ENCODE data around the gene IQCF5. TPM values are rescaled to one million over a fixed set of nuclear protein-coding genes. Genes with fewer than 3 reads are reported as not detected.
A peak's percentile ranks its signal among the peaks of the same experiment; 100 is the strongest.

The IQCF5 gene
- total RNA-seq, 1 donor from 2014 or later: not detected

- Mint-ChIP-seq H3K36me3 (ENCODE audit: low read depth, unreplicated experiment) (no peaks in the 10 kb centered on the region), H3K4me3 (ENCODE audit: unreplicated experiment) (no peak overlapping the region), H3K27me3 (ENCODE audit: low read depth, unreplicated experiment) (peaks cover 6% of the 10 kb centered on the region), H3K27ac (ENCODE audit: unreplicated experiment) (no peak overlapping the region), H3K9me3 (ENCODE audit: unreplicated experiment) (peaks cover 3% of the 10 kb centered on the region), H3K4me1 (ENCODE audit: low read depth, unreplicated experiment) (peaks cover 9% of the 10 kb centered on the region)
- Histone ChIP-seq H3K4me3 (ENCODE audit: insufficient read depth, low read depth, low read length) (no peak overlapping the region), H4K20me1 (ENCODE audit: insufficient read depth, low read length) (no peaks in the 10 kb centered on the region), H3K36me3 (ENCODE audit: insufficient read depth, low read length) (no peaks in the 10 kb centered on the region), H3K4me2 (ENCODE audit: low read length) (no peak overlapping the region), H2AFZ (ENCODE audit: low read depth, low read length) (no peak overlapping the region), H3K9ac (ENCODE audit: low read length) (no peak overlapping the region), H3K4me1 (ENCODE audit: insufficient read depth, low read length) (no peaks in the 10 kb centered on the region), H3K9me3 (ENCODE audit: insufficient read depth, low read depth, low read length) (no peaks in the 10 kb centered on the region), H3K27ac (ENCODE audit: low read depth, low read length) (no peak overlapping the region), H3K79me2 (ENCODE audit: insufficient read depth, low read length) (no peaks in the 10 kb centered on the region), H3K27me3 (ENCODE audit: insufficient read depth, low read length) (no peaks in the 10 kb centered on the region)
- DNase-seq (ENCODE audit: low read depth) (no peak), FAIRE-seq (no peak)
- TF ChIP-seq CTCF (IDR thresholded peaks at IDR 0.05; ENCODE audit: insufficient read depth, low read depth, low read length) (no peak), EZH2 (IDR thresholded peaks at IDR 0.05; ENCODE audit: insufficient read depth, low read length) (no peak)
These were observed 22.0 kb upstream of the IQCF5 start for GRCh38 chr3:51897391-51897790.

- Mint-ChIP-seq H3K36me3 (ENCODE audit: low read depth, unreplicated experiment) (no peaks in the 10 kb centered on the region), H3K27me3 (ENCODE audit: low read depth, unreplicated experiment) (peaks cover 11% of the 10 kb centered on the region), H3K4me1 (ENCODE audit: low read depth, unreplicated experiment) (peaks cover 9% of the 10 kb centered on the region), H3K4me3 (ENCODE audit: unreplicated experiment) (no peak overlapping the region), H3K27ac (ENCODE audit: unreplicated experiment) (no peak overlapping the region), H3K9me3 (ENCODE audit: unreplicated experiment) (peaks cover 3% of the 10 kb centered on the region)
- DNase-seq (ENCODE audit: low read depth): peak; percentile 8
- Histone ChIP-seq H3K79me2 (ENCODE audit: insufficient read depth, low read length) (no peaks in the 10 kb centered on the region), H3K27me3 (ENCODE audit: insufficient read depth, low read length) (no peaks in the 10 kb centered on the region), H3K9ac (ENCODE audit: low read length) (no peak overlapping the region), H3K36me3 (ENCODE audit: insufficient read depth, low read length) (no peaks in the 10 kb centered on the region), H3K4me3 (ENCODE audit: insufficient read depth, low read depth, low read length) (no peak overlapping the region), H2AFZ (ENCODE audit: low read depth, low read length) (no peak overlapping the region), H3K9me3 (ENCODE audit: insufficient read depth, low read depth, low read length) (no peaks in the 10 kb centered on the region), H3K27ac (ENCODE audit: low read depth, low read length) (no peak overlapping the region), H4K20me1 (ENCODE audit: insufficient read depth, low read length) (no peaks in the 10 kb centered on the region), H3K4me2 (ENCODE audit: low read length) (peak overlapping the region; percentile 15), H3K4me1 (ENCODE audit: insufficient read depth, low read length) (no peaks in the 10 kb centered on the region)
- no peak for FAIRE-seq
- TF ChIP-seq EZH2 (IDR thresholded peaks at IDR 0.05; ENCODE audit: insufficient read depth, low read length): no peak
- no peak for TF ChIP-seq CTCF (IDR thresholded peaks at IDR 0.05; ENCODE audit: insufficient read depth, low read depth, low read length)
These were observed 21.4 kb upstream of the IQCF5 start for GRCh38 chr3:51896607-51897305.

- no peak overlapping the region for H3K4me3 Mint-ChIP-seq (ENCODE audit: unreplicated experiment)
- H4K20me1 ChIP-seq (ENCODE audit: insufficient read depth, low read length): no peaks in the 10 kb centered on the region
- H3K27me3 Mint-ChIP-seq (ENCODE audit: low read depth, unreplicated experiment): peaks cover 19% of the 10 kb centered on the region
- H3K4me2 ChIP-seq (ENCODE audit: low read length): no peak overlapping the region
- no peaks in the 10 kb centered on the region for H3K27me3 ChIP-seq (ENCODE audit: insufficient read depth, low read length)
- H3K4me1 Mint-ChIP-seq (ENCODE audit: low read depth, unreplicated experiment): peaks cover 9% of the 10 kb centered on the region
- no peaks in the 10 kb centered on the region for H3K9me3 Mint-ChIP-seq (ENCODE audit: unreplicated experiment)
- H2AFZ ChIP-seq (ENCODE audit: low read depth, low read length): no peak overlapping the region
- no peak for DNase-seq (ENCODE audit: low read depth)
- H3K4me3 ChIP-seq (ENCODE audit: insufficient read depth, low read depth, low read length): no peak overlapping the region
- no peak for TF ChIP-seq EZH2 (IDR thresholded peaks at IDR 0.05; ENCODE audit: insufficient read depth, low read length)
- TF ChIP-seq CTCF (IDR thresholded peaks at IDR 0.05; ENCODE audit: insufficient read depth, low read depth, low read length): no peak
- H3K27ac Mint-ChIP-seq (ENCODE audit: unreplicated experiment): no peak overlapping the region
- no peaks in the 10 kb centered on the region for H3K36me3 Mint-ChIP-seq (ENCODE audit: low read depth, unreplicated experiment)
- no peak overlapping the region for H3K9ac ChIP-seq (ENCODE audit: low read length)
- H3K27ac ChIP-seq (ENCODE audit: low read depth, low read length): no peak overlapping the region
- no peaks in the 10 kb centered on the region for H3K9me3 ChIP-seq (ENCODE audit: insufficient read depth, low read depth, low read length)
- no peaks in the 10 kb centered on the region for H3K36me3 ChIP-seq (ENCODE audit: insufficient read depth, low read length)
- H3K4me1 ChIP-seq (ENCODE audit: insufficient read depth, low read length): no peaks in the 10 kb centered on the region
- H3K79me2 ChIP-seq (ENCODE audit: insufficient read depth, low read length): no peaks in the 10 kb centered on the region
- FAIRE-seq: no peak
These were observed 19.5 kb upstream of the IQCF5 start for GRCh38 chr3:51894939-51895338.
